Stimulated activated CD4-positive, alpha-beta T cell treated with anti-CD3 and anti-CD28 coated beads, Interleukin-15, amount 100 ng/mL, for 48 hours (primary cell): Measurements from ENCODE around the gene KDM5A.
"Not testable (repeated sequence)": the region's sequence is repeated elsewhere in the genome, so short reads cannot be mapped to it uniquely, and the experiment has no call there.

Experiments used
- DNase-seq, 2 donors: peaks; one replicate each; pipeline ENCODE4 v3.0.0-alpha.2; 2020; ENCODE audit warnings: low read depth in 2 of 2

Gene KDM5A

GRCh38 chr12:389142-390096, at the start of gene KDM5A:
TSS of gene KDM5A (minus strand) at chr12:389320. CDS start at chr12:389091, 229 bp downstream.
- peak; percentile 84 to 86 for DNase-seq

DNA sequence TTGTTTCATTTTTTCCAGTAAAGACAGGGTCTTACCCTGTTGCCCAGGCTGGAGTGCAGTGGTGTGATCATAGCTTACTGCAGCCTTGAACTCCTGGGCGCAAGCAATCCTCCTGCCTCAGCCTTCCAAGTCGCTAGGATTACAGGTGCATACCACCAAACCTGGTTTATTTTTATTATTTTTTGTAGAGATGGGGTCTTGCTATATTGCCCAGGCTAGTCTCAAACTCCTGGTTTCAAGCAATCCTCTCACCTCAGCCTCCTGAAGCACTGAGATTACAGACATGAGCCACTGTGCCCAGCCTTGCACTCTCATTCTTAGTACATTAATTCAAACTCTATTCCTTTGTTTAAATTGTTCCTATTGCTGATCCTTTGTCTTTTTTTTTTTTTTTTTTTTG, 46.6 kb upstream of the KDM5A start:
- not testable (repeated sequence) for DNase-seq

DNA sequence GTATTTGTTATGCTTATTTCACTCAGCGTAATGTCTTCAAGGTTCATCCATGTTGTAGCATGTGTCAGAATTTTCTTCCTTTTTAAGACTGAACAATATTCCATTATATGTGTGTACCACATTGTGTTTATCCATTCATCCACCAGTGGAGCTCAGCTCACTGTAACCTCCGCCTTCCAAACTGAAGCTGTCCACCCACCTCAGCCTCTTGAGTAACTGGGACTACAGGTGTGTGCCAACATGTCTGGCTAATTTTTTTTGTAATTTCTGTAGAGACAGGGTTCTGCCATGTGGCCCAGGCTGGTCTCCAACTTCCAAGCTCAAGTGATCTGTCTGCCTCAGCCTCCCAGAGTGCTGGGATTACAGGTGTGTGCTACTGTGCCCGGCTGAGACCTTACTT, 33.4 kb upstream of the KDM5A start:
- DNase-seq: no peak

DNA sequence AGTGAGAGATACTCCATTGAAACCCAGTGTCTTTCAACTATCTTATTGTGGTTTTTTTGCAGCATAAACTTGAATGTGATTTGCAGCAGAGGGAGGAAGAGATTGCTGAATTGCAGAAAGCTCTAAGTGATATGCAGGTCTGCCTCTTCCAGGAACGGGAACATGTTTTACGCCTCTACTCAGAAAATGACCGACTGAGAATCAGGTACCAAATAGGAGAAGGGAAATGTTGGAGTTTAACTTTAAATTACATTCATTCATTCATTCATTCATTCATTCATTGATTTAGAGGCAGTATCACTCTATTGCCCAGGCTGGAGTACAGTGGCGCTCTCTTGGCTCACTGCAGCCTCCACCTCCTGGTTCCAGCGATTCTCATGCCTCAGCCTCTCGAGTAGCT, 29.3 kb upstream of the KDM5A start:
- no peak for DNase-seq

DNA sequence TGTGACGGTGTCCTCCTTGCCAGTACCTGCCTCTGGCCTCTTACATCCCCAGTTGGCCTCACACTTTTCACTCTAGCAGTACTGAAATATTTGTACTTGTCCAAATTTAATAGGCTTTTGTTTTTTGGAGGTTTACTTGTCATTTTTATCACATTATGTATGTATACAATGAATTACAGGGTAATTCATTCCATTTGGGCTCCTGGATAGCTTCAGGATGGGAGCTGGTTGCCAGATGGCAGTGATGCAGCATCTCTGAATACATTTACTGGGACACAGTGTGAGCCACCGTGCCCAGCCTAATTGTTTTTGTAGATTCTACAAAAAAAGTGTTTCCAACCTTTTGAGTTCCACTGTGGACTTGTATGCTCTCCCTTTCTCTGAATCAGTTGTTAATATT, 25.7 kb upstream of the KDM5A start:
- DNase-seq: no peak

DNA sequence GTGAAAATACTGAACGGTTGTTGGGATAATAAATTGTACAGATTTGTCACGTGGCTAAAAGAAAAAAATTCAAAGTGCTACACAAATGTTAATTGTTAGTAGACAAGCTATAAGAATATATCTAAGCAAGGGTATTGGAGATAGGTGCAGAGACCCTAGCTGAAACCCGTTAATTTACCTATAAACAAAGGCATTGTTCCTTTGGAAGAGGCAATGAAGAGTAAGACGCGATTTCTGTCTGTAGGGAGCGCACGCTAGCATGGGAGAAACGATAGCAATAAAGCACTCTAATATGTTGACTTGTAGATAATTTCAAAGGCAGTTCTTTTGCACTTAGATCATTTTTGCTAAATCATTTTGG, 12.9 kb upstream of the KDM5A start:
- no peak for DNase-seq

DNA sequence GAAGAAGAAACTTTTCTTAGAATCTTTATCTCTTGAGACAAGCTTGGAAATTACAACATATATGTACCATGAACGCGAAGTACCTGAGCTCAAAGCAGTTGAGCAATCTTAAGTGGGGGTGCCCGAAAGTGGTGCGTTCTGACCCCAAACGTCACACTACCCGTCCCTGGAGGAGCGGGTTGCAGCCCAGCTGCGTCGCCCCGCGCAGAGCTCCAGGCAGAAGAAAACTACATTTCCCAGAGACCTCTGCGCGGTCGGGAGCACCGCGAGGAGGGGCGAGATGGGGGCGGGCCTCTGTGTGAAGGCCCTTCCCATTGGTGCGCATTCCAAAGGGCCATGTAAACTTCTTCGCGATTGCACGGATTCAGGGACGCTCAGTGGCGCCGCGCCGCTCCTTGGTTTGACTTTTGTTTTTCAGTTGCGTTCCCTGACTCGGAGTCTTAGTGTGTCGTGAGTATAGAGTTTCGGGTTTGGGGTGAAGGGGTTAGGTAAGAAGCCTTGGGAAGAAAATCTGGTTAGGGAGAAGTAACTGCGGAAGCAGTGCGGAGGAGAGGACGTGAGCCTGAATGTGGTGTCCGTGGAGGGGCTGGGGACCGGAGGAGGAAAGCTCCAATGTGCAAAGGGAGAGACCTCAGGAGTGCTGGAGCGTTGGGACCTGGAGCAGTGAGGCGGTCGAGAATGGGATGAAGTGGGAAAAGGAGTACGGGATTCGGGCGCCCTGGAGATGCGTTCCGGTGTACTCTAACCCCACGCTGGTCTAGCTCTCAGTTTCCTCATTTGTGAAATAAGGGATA, 12.3 kb upstream of the KDM5A start, which contains the start of gene CCDC77:
TSS of gene CCDC77 (plus strand) at position 410 of the 794 bp plus-strand sequence. CDS start 7,740 bp downstream, outside the sequence.
- DNase-seq: peak; percentile 88 to 89

DNA sequence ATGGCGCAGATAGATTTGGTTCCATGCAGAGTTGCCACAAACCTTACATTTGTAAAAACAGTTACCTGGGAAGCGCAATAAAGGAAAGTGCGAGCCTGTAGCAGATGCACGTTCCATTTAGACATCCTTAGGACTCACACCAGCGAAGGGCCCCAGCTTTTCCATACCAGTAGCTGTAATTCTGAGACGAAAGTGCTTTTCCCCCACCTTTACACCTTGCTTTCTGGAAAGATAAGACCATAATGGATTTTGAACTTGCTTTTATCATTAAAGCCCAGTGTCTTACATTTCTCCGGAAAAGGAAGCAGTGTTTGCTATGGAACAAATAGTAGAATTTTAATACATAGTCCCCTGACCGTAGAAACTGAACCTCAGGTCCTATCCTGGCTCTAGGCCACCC, 11.7 kb upstream of the KDM5A start:
- DNase-seq: no peak

- peak; percentile 16 to 24 for DNase-seq
Measured at GRCh38 chr12:388541-389141, 479 bp downstream of the KDM5A start.

DNA sequence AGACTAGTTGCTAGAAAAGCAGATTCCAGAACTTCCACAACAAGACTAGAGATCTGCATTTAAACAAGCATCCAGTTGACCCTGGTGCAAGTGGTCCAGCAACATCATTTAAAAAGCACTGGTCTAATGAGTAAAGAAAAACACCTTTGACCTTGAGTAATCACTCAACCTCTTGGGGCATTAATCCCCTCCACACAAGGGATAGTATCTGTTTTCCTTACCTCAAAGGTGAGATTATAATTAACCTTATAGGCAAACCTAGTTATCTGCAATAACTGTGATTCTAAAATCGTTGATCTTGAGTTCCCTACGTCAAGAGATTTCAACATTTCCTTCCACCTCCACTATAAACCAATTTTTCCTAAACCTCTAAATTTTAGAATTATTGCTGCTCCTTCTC, 1.1 kb downstream of the KDM5A start:
- DNase-seq: no peak

DNA sequence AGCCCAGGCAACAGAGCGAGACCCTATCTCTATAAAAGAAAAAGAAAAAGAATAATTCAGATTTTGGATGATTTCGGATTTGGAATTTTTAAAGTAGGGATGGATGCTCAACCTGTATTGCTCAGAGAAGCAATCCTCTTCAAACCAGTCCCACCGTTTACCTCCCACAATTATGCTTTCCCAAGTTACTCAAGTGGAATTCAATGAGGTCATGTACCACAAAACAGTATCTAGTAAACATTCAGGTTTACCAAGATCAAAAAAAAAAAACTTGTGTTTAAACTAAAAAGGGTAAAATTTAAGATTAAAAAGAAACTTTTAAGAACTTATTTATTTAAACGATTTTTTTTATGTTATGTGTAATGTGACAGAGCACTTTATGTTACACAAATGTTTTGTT, 2.5 kb downstream of the KDM5A start:
- DNase-seq: no peak

DNA sequence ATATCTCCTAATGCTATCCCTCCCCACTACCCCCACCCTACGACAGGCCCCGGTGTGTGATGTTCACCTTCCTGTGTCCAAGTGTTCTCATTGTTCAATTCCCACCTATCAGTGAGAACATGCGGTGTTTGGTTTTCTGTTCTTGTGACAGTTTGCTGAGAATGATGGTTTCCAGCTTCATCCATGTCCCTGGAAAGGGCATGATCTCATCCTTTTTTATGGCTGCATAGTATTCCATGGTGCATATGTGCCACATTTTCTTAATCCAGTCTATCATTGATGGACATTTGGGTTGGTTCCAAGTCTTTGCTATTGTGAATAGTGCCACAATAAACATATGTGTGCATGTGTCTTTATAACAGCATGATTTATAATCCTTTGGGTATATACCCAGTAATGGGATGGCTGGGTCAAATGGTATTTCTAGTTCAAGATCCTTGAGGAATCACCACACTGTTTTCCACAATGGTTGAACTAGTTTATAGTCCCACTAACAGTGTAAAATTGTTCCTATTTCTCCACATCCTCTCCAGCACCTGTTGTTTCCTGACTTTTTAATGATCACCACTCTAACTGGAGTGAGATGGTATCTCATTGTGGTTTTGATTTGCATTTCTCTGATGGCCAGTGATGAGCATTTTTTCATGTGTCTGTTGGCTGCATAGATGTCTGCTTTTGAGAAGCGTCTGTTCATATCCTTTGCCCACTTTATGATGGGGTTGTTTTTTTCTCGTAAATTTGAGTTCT, 18.2 kb downstream of the KDM5A start:
- DNase-seq: not testable (repeated sequence)

DNA sequence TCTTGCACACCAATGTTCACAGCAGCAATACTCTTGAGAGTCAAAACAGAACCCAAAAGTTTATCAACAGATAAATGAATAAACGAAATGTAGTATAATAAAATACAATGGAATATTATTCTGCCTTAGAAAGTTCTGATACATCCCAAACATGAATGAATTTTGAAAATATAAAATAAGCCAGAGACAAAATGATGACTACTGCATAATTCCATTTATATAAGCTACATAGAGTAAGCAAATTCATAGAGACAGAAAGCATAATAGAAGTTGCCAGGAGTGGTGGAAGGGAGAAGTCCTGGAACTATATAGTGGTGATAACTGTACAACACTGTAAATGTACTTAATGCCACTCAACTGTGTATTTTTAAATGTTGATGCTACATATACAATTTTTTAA, 21.1 kb downstream of the KDM5A start:
- no peak for DNase-seq

DNA sequence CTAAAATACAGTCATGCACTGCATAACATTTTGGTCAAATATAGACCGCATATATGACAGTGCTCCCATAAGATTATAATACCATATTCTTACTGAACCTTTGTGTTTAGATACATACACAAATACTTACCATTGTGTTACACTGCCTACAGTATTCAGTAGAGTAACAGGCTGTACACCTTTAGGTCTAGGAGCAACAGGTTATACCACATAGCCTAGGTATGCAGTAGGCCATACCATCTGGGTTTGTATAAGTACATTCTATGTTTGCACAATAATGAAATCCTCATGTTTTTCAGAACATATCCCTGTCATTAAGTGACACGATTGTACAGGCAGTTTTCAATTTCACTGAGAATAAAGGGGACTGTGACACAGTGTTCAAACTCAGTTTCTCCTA, 22.3 kb downstream of the KDM5A start:
- DNase-seq: no peak

- DNase-seq: no peak
Measured at GRCh38 chr12:359091-359490, 30.0 kb downstream of the KDM5A start.

DNA sequence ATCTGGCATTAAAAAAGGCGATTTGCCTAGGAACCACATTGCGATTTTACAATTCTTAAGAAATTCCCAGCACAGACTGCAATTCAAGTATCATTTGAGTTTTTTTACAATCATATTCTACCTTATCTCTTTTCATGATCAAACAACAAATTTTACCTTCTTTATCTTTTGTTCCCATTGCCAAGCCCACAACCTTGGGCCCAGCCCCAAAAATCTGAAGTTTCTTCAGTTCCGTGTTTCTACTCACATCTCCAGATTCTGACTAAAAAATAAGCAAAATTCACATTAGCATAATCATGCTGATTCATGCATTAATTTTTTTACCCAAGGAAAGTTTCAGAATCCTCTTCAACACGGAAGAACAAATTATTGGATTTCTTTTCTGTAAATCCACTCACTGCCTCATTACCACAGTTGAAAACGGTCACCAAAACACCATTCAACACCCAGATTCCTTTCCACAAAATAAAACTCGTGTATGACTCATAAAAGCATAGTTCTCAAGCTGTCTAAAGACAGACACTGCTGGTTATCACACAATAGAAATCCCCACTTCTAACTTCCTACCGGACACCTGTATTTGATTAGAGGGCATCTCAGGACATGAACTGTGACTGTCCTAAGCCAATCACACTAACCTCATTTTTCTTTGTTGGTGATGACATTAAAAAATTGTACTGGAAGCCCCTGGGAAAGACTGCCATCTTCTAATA, 32.7 kb downstream of the KDM5A start:
- DNase-seq: no peak

DNA sequence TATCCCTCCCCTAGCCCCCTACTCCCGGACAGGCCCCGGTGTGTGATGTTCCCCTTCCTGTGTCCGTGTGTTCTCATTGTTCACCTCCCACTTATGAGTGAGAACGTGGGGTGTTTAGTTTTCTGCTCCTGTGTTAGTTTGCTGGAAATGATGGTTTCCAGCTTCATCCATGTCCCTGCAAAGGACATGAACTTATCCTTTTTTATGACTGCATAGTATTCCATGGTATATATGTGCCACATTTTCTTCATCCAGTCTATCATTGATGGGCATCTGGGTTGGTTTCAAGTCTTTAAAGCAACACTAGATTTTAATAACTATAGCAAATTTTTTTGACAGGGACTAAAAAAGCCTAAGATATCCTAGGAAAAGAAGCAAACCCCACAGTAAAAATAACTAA, 37.9 kb downstream of the KDM5A start:
- DNase-seq: not testable (repeated sequence)

GRCh38 chr12:349625-350024, 39.5 kb downstream of the KDM5A start:
- DNase-seq: not testable (repeated sequence)

DNA sequence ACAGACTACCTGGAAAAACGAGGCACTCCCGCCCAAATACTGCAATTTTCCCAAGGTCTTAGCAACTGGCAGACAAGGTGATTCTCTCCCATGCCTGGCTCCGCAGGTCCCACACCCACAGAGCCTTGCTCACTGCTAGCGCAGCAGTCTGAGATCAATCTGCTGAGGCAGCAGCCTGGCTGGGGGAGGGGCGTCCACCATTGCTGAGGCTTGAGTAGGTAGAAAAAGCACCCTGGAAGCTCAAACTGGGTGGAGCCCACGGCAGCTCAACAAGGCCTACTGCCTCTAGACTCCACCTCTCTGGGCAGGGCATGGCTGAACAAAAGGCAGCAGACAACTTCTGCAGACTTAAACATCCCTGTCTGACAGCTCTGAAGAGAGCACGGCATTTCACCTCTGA, 46.1 kb downstream of the KDM5A start:
- DNase-seq: not testable (repeated sequence)

DNA sequence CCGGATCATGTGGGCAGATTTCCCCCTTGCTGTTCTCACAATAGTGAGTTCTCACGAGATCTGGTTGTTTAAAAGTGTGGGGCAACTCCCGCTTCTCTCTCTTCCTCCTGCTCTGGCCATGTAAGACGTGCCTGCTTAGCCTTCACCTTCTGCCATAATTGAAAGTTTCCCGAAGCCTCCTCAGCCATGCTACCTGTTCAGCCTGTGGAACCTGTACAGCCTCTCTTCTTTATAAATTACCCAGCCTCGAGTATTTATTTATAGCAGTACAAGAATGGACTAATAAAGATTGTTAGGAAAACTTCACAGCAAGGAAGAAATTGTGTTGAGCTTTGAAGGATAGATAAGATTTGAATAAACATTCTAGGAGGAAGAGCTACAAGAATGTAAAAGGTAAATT, 52.1 kb downstream of the KDM5A start:
- no peak for DNase-seq

DNA sequence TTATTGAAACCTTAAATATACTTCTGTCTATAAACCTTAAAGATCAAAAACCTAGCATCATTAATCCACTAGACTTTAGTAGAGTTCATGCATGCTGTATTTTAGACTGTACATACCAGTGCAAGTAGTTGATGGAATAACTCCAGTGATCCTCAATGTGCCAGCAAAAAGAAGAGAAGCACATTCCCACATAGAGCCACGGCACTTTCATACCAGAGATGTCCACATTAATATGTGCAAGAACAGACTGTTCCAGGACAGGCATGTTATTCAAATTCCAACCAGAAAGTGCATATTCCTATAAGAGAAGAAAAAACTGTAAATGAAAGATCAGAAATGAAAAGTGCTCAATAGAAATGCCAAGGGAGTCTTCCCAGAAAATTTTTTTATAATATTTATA, 55.0 kb downstream of the KDM5A start:
- no peak for DNase-seq
